Superior temporal gyrus (tissue), 1 donor: ENCODE data around the gene TRIP12.
A peak's percentile ranks its signal among the peaks of the same experiment; 100 is the strongest.

Experiments
- DNase-seq: peaks from one replicate; pipeline ENCODE4 v3.0.0-alpha.2; 2016; ENCODE audit errors: extremely low spot score

TRIP12 gene

GRCh38 chr2:229715895-229716507 is 205.8 kb downstream of the TRIP12 start:
- DNase-seq: peak; percentile 84

- peak; percentile 61 for DNase-seq
Observed at GRCh38 chr2:229714736-229715541, 206.9 kb downstream of the TRIP12 start.

DNA sequence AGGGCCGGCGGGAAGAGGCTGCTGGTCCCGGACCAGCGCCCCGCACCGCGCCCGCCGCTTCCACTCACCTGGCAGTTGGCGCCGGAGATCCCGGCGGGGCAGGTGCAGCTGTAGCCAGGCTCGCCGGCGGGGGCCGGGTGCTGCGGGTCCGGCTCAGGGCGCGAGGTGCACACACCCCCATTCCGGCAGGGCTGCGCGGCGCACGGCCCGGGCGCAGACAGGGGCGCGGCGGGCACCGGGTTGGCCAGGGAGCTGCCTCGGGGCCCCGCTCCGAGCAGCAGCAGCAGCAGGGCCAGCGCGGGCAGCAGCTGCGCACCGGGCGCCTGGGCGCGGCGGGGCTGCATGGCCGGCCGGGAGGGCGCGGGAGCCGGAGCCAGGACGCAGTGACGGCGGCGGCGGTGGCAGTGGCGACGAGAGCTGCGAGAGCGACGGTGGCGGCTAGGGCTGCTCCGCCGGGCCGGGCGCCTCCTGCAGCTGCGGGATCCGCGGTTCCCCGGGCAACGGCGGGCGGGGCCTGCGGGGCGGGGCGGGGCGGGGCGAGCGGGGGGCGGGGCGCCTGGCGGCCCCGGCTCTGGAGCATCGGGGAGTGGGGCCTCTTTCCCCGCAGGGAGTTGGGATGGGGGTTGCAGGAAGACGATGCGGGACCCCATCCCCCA is 207.6 kb downstream of the TRIP12 start, which contains the start of gene DNER:
Gene DNER, minus strand, starts transcription at position 476 of the 656 bp plus-strand sequence. Its CDS starts 132 bp downstream, at position 344.
- DNase-seq: peak; percentile 71
